LNCaP clone FGC (cell line): Measurements from ENCODE around the gene CA6.

Experiments
- DNase-seq: peaks from one replicate; pipeline ENCODE4 v3.0.0-alpha.2; 2011; ENCODE audit warnings: low read depth
- H3K4me3 ChIP-seq: 2 replicates; pipeline ENCODE4 v1.5.1; 2011; ENCODE audit warnings: mild to moderate bottlenecking, low read depth, low read length, control low read depth
- CTCF ChIP-seq: IDR thresholded peaks from 2 replicates; pipeline ENCODE4 v1.5.1; 2012; ENCODE audit warnings: mild to moderate bottlenecking; ENCODE audit not compliant: control insufficient read depth, insufficient read depth; ENCODE audit errors: extremely low read depth

The CA6 gene

GRCh38 chr1:8974551-8974950, 28.9 kb downstream of the CA6 start:
- TF ChIP-seq CTCF, result no peak
- no peak for DNase-seq
- H3K4me3 ChIP-seq, result no peak overlapping the region

- no peak overlapping the region for H3K4me3 ChIP-seq
- TF ChIP-seq CTCF, result no peak
- DNase-seq, result no peak
Observed at GRCh38 chr1:8976338-8976737, 30.7 kb downstream of the CA6 start.

- no peak for TF ChIP-seq CTCF
- H3K4me3 ChIP-seq, result no peak overlapping the region
- DNase-seq, result no peak
Observed at GRCh38 chr1:8976896-8977450, 31.3 kb downstream of the CA6 start.

GRCh38 chr1:8980656-8981055, 35.0 kb downstream of the CA6 start:
- no peak for TF ChIP-seq CTCF
- no peak for DNase-seq
- H3K4me3 ChIP-seq, result no peak overlapping the region

- DNase-seq, result no peak
- H3K4me3 ChIP-seq, result no peak overlapping the region
- TF ChIP-seq CTCF, result no peak
Observed at GRCh38 chr1:8981169-8981568, 35.5 kb downstream of the CA6 start.

GRCh38 chr1:8984203-8984602, 38.5 kb downstream of the CA6 start:
- no peak for TF ChIP-seq CTCF
- DNase-seq, result no peak

GRCh38 chr1:8984990-8985389, 39.3 kb downstream of the CA6 start:
- DNase-seq, result no peak
- H3K4me3 ChIP-seq, result no peak overlapping the region
- TF ChIP-seq CTCF, result no peak

More at GRCh38 chr1:8984203-8984602, 38.5 kb downstream of the CA6 start:
- no peak overlapping the region for H3K4me3 ChIP-seq
